MM.1S (cell line): ENCODE measurements around the gene RDH16.

Experiments
- DNase-seq: peaks from one replicate; pipeline ENCODE4 v3.0.0-alpha.2; 2015
- H2AFZ ChIP-seq: fragments of 300-600 bp; sonication (generic); 2 replicates; pipeline ENCODE4 v1.6.0; 2016; ENCODE audit warnings: antibody characterized with exemption, low read length
- H3F3A ChIP-seq: fragments of 300-600 bp; sonication (generic); 2 replicates; pipeline ENCODE4 v1.6.1; 2016; ENCODE audit warnings: mild to moderate bottlenecking, antibody characterized with exemption, low read length, moderate library complexity, mixed read lengths; ENCODE audit not compliant: insufficient read depth
- H3K27ac ChIP-seq: fragments of 300-600 bp; sonication (generic); 2 replicates; pipeline ENCODE4 v1.5.1; 2016; ENCODE audit warnings: mild to moderate bottlenecking, low read length
- H3K27me3 ChIP-seq: fragments of 300-600 bp; sonication (generic); replicated peaks from 2 replicates; pipeline ENCODE4 v1.6.0; 2016; ENCODE audit warnings: low read length; ENCODE audit not compliant: insufficient read depth
- H3K36me3 ChIP-seq: fragments of 300-600 bp; sonication (generic); replicated peaks from 2 replicates; pipeline ENCODE4 v1.6.1; 2016; ENCODE audit warnings: mild to moderate bottlenecking, low read length, mixed read lengths; ENCODE audit not compliant: insufficient read depth
- H3K4me1 ChIP-seq: fragments of 300-600 bp; sonication (generic); 2 replicates; pipeline ENCODE4 v1.6.1; 2016; ENCODE audit warnings: low read length, mixed read lengths
- H3K4me2 ChIP-seq: fragments of 300-600 bp; sonication (generic); 2 replicates; pipeline ENCODE4 v1.6.0; 2016; ENCODE audit warnings: low read depth, low read length
- H3K4me3 ChIP-seq: fragments of 300-600 bp; sonication (generic); 2 replicates; pipeline ENCODE4 v1.5.1; 2016; ENCODE audit warnings: low read length, mixed read lengths
- H3K79me2 ChIP-seq: fragments of 300-600 bp; sonication (generic); 2 replicates; pipeline ENCODE4 v1.6.1; 2016; ENCODE audit warnings: mixed run types, low read length, mixed read lengths
- H3K9ac ChIP-seq: fragments of 300-600 bp; sonication (generic); 2 replicates; pipeline ENCODE4 v1.6.1; 2016; ENCODE audit warnings: low read length, mixed read lengths
- H3K9me2 ChIP-seq: fragments of 300-600 bp; sonication (generic); replicated peaks from 2 replicates; pipeline ENCODE4 v1.6.1; 2016; ENCODE audit warnings: mild to moderate bottlenecking, low read length, mixed read lengths; ENCODE audit not compliant: insufficient read depth
- H3K9me3 ChIP-seq: fragments of 300-600 bp; sonication (generic); replicated peaks from 2 replicates; pipeline ENCODE4 v1.6.1; 2016; ENCODE audit warnings: mild to moderate bottlenecking, low read length, mixed read lengths; ENCODE audit not compliant: insufficient read depth
- H4K20me1 ChIP-seq: fragments of 300-600 bp; sonication (generic); 2 replicates; pipeline ENCODE4 v1.6.1; 2016; ENCODE audit warnings: mild to moderate bottlenecking, low read length, moderate library complexity, mixed read lengths; ENCODE audit not compliant: insufficient read depth
- EZH2 ChIP-seq: fragments of 300-600 bp; sonication (generic); optimal IDR thresholded peaks from 2 replicates; pipeline ENCODE3; 2017; ENCODE audit warnings: low read depth, mild to moderate bottlenecking, antibody characterized with exemption, low read length, mixed read lengths
- EZH2phosphoT487 ChIP-seq: fragments of 300-600 bp; sonication (generic); IDR thresholded peaks from 2 replicates; pipeline ENCODE4 v1.6.1; 2018; ENCODE audit warnings: antibody characterized with exemption, low read length
- TF ChIP-seq, protein P1 (sequence below): fragments of 300-600 bp; sonication (generic); IDR thresholded peaks from 2 replicates; pipeline ENCODE4 v1.5.1; 2016; ENCODE audit warnings: antibody characterized with exemption, low read length, mixed read lengths

RDH16 gene

DNA sequence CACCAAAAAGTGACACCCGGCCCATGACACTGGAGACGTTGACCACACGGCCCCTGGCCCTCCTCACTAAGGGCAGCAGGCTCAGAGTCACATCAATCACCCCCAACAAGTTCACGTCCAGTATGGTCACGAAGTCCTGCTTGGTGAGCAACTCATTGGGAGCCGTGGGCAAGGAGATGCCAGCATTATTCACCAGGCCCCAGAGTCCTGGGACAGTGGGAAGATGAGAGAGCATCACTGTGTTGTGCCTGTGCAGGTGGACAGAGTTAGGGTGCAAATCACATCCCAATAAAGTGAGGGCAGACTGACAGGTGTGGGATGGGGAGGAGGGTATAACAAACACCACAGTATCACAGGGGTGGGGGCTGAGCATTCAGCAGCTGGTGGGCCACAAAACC is 2.5 kb downstream of the RDH16 start:
- no peaks in the 10 kb centered on the region for H4K20me1 ChIP-seq
- H3K4me2 ChIP-seq, result no peak overlapping the region
- no peak overlapping the region for H3K27ac ChIP-seq
- DNase-seq, result no peak
- H3K9me3 ChIP-seq, result no peaks in the 10 kb centered on the region
- H3K79me2 ChIP-seq, result no peaks in the 10 kb centered on the region
- no peak overlapping the region for H3K9ac ChIP-seq
- no peak overlapping the region for H3K4me3 ChIP-seq
- H2AFZ ChIP-seq, result no peak overlapping the region
- H3K4me1 ChIP-seq, result no peaks in the 10 kb centered on the region
- no peaks in the 10 kb centered on the region for H3K27me3 ChIP-seq
- TF ChIP-seq EZH2phosphoT487 (no peak), EZH2 (no peak)
- TF ChIP-seq, protein P1, sequence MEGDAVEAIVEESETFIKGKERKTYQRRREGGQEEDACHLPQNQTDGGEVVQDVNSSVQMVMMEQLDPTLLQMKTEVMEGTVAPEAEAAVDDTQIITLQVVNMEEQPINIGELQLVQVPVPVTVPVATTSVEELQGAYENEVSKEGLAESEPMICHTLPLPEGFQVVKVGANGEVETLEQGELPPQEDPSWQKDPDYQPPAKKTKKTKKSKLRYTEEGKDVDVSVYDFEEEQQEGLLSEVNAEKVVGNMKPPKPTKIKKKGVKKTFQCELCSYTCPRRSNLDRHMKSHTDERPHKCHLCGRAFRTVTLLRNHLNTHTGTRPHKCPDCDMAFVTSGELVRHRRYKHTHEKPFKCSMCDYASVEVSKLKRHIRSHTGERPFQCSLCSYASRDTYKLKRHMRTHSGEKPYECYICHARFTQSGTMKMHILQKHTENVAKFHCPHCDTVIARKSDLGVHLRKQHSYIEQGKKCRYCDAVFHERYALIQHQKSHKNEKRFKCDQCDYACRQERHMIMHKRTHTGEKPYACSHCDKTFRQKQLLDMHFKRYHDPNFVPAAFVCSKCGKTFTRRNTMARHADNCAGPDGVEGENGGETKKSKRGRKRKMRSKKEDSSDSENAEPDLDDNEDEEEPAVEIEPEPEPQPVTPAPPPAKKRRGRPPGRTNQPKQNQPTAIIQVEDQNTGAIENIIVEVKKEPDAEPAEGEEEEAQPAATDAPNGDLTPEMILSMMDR, result no peak
- H3K36me3 ChIP-seq, result no peaks in the 10 kb centered on the region
- H3K9me2 ChIP-seq, result no peaks in the 10 kb centered on the region
- H3F3A ChIP-seq, result no peaks in the 10 kb centered on the region

DNA sequence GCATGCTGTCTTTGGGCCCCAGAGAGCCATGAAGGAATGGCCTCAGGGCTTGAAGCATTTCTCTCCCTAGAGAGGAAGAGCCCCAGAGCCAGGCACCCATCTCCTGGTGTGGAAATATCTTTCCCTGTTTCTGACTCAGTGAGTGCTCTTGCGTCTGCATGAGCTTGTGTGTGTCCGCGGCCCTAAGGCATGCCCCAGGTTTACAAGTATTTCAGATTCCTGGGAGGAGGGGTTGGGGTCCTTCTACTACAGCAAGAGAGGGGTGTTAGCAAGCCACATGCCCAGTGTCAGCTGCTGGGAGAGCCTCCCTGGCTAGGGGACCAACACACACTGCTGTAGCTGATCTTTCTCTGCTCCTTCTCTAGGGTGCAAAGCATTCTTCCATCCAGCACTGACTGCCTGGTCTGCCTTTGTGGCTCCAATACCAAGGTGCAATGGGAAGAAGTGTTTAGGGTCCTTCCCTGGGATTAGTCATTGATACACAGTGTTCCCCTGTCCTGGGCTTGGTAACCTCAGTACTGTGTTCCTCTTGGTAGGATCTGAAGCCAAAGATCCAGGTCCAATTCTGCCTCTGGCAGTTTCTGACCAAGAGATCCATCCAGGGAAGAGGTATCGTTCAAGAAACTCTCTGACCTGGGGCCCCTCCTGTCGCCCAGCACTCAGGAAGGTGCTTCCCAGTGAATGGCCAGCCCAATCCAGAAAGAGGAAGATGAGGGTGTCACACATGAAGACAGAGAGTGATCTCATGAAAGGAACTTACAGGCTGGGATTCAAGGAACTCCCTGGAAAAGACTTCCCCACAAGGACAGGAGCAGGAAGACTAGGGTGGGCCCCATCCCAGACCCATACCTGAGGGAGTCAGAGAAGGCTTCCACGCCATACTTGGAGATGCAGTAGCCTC is 3.1 kb downstream of the RDH16 start:
- TF ChIP-seq EZH2 (no peak), EZH2phosphoT487 (no peak)
- TF ChIP-seq, protein P1, result no peak

DNA sequence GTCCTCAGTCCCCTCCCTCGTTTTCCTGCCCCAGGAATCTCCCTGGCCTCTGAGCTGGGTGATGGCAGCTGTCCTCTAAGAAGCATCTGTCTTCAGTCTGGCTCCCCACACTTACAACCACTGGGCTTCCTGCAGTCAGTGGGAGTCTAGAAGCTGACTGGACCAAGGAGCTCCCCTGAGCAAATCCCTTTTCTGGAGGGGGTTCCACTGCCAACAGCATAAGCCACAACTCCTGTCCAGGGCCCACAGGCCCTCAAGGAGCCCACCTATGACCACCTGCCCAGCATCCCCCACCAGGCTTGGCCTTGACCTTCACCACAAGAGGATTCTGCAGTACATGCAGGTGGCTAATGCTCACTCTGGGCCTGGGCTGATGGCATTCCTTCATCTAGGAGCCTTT is 4.1 kb downstream of the RDH16 start:
- Histone ChIP-seq H3K27ac (no peak overlapping the region), H3K27me3 (no peaks in the 10 kb centered on the region), H3K4me3 (no peak overlapping the region), H3K36me3 (no peaks in the 10 kb centered on the region), H3K9ac (no peak overlapping the region), H2AFZ (no peak overlapping the region), H3K9me2 (no peaks in the 10 kb centered on the region), H3K4me2 (no peak overlapping the region), H3F3A (no peaks in the 10 kb centered on the region), H3K9me3 (no peaks in the 10 kb centered on the region), H3K79me2 (no peaks in the 10 kb centered on the region), H3K4me1 (no peaks in the 10 kb centered on the region), H4K20me1 (no peaks in the 10 kb centered on the region)
- TF ChIP-seq EZH2phosphoT487, result no peak
- TF ChIP-seq EZH2, result no peak
- TF ChIP-seq, protein P1, result no peak
- no peak for DNase-seq

More for the DNA sequence above, 3.1 kb downstream of the RDH16 start:
- no peaks in the 10 kb centered on the region for H3K27me3 ChIP-seq
- H3K4me1 ChIP-seq, result no peaks in the 10 kb centered on the region
- no peak overlapping the region for H3K4me2 ChIP-seq
- no peaks in the 10 kb centered on the region for H4K20me1 ChIP-seq
- no peaks in the 10 kb centered on the region for H3K9me2 ChIP-seq
- H2AFZ ChIP-seq, result no peak overlapping the region
- H3K79me2 ChIP-seq, result no peaks in the 10 kb centered on the region
- no peaks in the 10 kb centered on the region for H3F3A ChIP-seq
- H3K9ac ChIP-seq, result no peak overlapping the region
- no peaks in the 10 kb centered on the region for H3K36me3 ChIP-seq
- H3K4me3 ChIP-seq, result no peak overlapping the region
- H3K9me3 ChIP-seq, result no peaks in the 10 kb centered on the region
- DNase-seq, result no peak
- H3K27ac ChIP-seq, result no peak overlapping the region
